Gastrocnemius medialis (tissue), 4 donors: ENCODE results near the gene LRRC4C. TPM values are rescaled to one million over a fixed set of nuclear protein-coding genes. Genes with fewer than 3 reads are reported as not detected.

Experiments used
- ATAC-seq, 2 donors: fragments of 150-250 bp; one replicate each; pipeline ENCODE4 v1.9.1; 2016
- DNase-seq, 2 donors: peaks; one replicate each; pipeline ENCODE4 v3.0.0-alpha.2; 2019
- H3K27ac ChIP-seq, 4 donors: fragments of 200-600 bp; sonication (generic); 1 replicate in 1 of 4; 2 replicates in 3 of 4; pipeline ENCODE4 v1.5.1; 2016 to 2018; ENCODE audit warnings: mild to moderate bottlenecking in 2 of 4, moderate library complexity in 1 of 4
- H3K27me3 ChIP-seq, 3 donors: fragments of 200-600 bp; sonication (generic) in 2 of 3; 1 replicate in 1 of 3; 2 replicates in 2 of 3; pipeline versions ENCODE4 v1.5.1 to v1.6.0; 2016 to 2019; ENCODE audit warnings: mild to moderate bottlenecking in 1 of 3, moderate library complexity in 1 of 3
- H3K36me3 ChIP-seq, 2 donors: fragments of 200-600 bp; sonication (generic) in 1 of 2; one replicate each; pipeline ENCODE4 v1.5.1; 2017 to 2018
- H3K4me1 ChIP-seq, 2 donors: fragments of 200-600 bp; sonication (generic) in 1 of 2; one replicate each; pipeline ENCODE4 v1.5.1; 2016 to 2017; ENCODE audit warnings: mild to moderate bottlenecking in 2 of 2
- H3K4me3 ChIP-seq, 4 donors: fragments of 200-600 bp; sonication (generic) in 3 of 4; 1 replicate in 1 of 4; 2 replicates in 3 of 4; pipeline ENCODE4 v1.5.1; 2016 to 2019; ENCODE audit warnings: mild to moderate bottlenecking in 2 of 4
- H3K9me3 ChIP-seq, 3 donors: fragments of 200-600 bp; sonication (generic) in 2 of 3; 1 replicate in 1 of 3; 2 replicates in 2 of 3; pipeline ENCODE4 v1.5.1; 2016 to 2019
- POLR2A ChIP-seq, 2 donors: fragments of 450-650 bp; IDR thresholded peaks; one replicate each; pipeline ENCODE4 v1.6.1; 2017; ENCODE audit warnings: antibody characterized with exemption in 2 of 2, mild to moderate bottlenecking in 2 of 2, moderate library complexity in 2 of 2
- in situ Hi-C, 4 donors: fragments of 200-750 bp; cut with MboI; loops; one replicate each; pipeline versions ENCODE4 v1.15.0 to v1.8.0; 2017; ENCODE audit warnings: low sequenced_read_pairs in 4 of 4
- intact Hi-C: fragments of 100-400 bp; cut with DNase I; formaldehyde crosslinking; loops from one replicate; pipeline ENCODE4 v1.15.1; 2023; ENCODE audit warnings: low total_unique reads
- total RNA-seq, 4 donors: library from RNA; depleted of rRNA; stranded (reverse); fragments of >200 nt; gene quantifications; one replicate each; pipeline versions ENCODE4 v1.1.0 to v1.2.3, GENCODE V29; 2016
- TF ChIP-seq, protein P1 (sequence below), 5 experiments: fragments of 450-650 bp in 3 of 5; fragments of 200-600 bp in 2 of 5; sonication (generic) in 2 of 5; IDR thresholded peaks in 4 of 5; conservative IDR thresholded peaks in 1 of 5; 1 replicate in 4 of 5; 2 replicates in 1 of 5; pipeline ENCODE4 v1.5.1; 2016 to 2019; ENCODE audit warnings: antibody characterized with exemption in 5 of 5, mild to moderate bottlenecking in 3 of 5, moderate library complexity in 3 of 5

LRRC4C gene
- total RNA-seq, 4 donors from 2014 or later: 0.15 to 0.59 (median 0.24) TPM; not detected in 1

DNA sequence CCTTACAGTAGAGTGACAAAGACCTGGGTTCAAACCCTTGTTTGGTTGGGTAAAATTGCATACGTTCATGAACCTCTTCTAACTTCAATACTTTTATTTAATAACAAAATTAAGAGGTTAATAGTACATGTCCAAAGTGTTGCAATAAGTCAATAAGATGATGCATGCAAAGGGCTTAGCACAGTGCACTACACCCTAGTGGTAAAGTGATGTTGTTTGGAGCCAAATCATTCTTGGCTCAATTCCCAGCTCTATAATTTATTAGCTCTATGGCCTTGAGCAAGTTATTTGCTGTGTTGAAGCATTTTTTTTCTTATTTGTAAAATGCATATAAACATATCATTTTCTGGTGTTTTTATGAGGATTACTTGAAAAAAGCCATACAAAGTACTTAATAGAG is 945.3 kb downstream of the LRRC4C start:
- in situ Hi-C loops (no loop called here), intact Hi-C loops (no loop called here)
- no peak overlapping the region for H3K4me3 ChIP-seq
- H3K27ac ChIP-seq: no peak overlapping the region
- no peaks in the 10 kb centered on the region for H3K4me1 ChIP-seq
- ATAC-seq: no peak
- no peak for TF ChIP-seq POLR2A (IDR thresholded peaks at IDR 0.05)
- TF ChIP-seq, protein P1, sequence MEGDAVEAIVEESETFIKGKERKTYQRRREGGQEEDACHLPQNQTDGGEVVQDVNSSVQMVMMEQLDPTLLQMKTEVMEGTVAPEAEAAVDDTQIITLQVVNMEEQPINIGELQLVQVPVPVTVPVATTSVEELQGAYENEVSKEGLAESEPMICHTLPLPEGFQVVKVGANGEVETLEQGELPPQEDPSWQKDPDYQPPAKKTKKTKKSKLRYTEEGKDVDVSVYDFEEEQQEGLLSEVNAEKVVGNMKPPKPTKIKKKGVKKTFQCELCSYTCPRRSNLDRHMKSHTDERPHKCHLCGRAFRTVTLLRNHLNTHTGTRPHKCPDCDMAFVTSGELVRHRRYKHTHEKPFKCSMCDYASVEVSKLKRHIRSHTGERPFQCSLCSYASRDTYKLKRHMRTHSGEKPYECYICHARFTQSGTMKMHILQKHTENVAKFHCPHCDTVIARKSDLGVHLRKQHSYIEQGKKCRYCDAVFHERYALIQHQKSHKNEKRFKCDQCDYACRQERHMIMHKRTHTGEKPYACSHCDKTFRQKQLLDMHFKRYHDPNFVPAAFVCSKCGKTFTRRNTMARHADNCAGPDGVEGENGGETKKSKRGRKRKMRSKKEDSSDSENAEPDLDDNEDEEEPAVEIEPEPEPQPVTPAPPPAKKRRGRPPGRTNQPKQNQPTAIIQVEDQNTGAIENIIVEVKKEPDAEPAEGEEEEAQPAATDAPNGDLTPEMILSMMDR (IDR thresholded peaks at IDR 0.05 in 4 of 5, conservative IDR thresholded peaks at IDR 0.05 in 1 of 5): no peak
- H3K36me3 ChIP-seq: no peaks in the 10 kb centered on the region
- no peak for DNase-seq
- H3K27me3 ChIP-seq: no peaks in the 10 kb centered on the region
- H3K9me3 ChIP-seq: no peaks in the 10 kb centered on the region

DNA sequence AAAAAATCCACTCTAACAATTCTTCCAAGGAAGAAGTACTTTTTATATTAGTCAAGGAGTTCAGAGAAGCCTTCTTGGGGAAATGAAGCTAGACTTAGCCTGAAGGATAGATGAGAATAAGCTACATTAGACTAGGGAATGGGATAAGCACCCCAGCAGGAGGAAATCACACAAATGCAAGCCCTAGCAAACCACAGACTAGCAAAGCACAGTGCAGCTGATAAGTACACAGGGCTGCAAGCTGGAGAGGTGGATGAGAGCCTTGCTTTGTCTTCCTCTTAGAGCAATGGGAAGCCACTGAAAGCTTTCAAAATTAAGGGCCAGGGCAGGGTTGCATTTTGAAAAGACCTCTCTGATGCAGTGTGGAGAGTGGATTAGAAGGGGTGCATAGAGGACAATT is 946.2 kb downstream of the LRRC4C start:
- Histone ChIP-seq H3K4me3 (no peak overlapping the region), H3K36me3 (no peaks in the 10 kb centered on the region), H3K4me1 (no peaks in the 10 kb centered on the region), H3K9me3 (no peaks in the 10 kb centered on the region), H3K27ac (no peak overlapping the region), H3K27me3 (no peaks in the 10 kb centered on the region)
- TF ChIP-seq, protein P1 (IDR thresholded peaks at IDR 0.05 in 4 of 5, conservative IDR thresholded peaks at IDR 0.05 in 1 of 5): no peak
- TF ChIP-seq POLR2A (IDR thresholded peaks at IDR 0.05): no peak
- intact Hi-C loops (no loop called here), in situ Hi-C loops (no loop called here)
- DNase-seq: no peak
- ATAC-seq: no peak

DNA sequence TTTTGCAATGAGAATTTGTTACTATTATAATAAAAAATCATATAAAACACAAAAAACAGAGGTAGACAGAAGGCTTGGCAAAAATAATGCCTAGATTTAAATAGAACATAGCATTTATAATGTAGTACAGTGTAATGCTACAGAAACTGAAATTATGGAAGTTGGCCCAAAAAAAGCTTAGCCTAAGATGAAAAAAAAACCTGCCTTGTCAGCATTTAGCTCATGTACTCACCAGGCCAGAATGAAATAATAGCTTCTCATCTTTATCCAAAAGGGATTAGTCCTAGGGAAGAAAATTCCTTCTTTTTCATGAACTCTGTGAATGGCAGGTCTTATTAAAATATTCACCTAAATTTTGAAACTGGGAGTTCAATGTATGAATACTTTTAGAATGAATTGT is 951.1 kb downstream of the LRRC4C start:
- no peaks in the 10 kb centered on the region for H3K27me3 ChIP-seq
- ATAC-seq (no peak), DNase-seq (no peak)
- H3K4me3 ChIP-seq: no peak overlapping the region
- no peaks in the 10 kb centered on the region for H3K9me3 ChIP-seq
- TF ChIP-seq, protein P1 (IDR thresholded peaks at IDR 0.05 in 4 of 5, conservative IDR thresholded peaks at IDR 0.05 in 1 of 5): no peak
- no peak for TF ChIP-seq POLR2A (IDR thresholded peaks at IDR 0.05)
- in situ Hi-C loops: no loop called here
- H3K4me1 ChIP-seq: no peaks in the 10 kb centered on the region
- H3K36me3 ChIP-seq: no peaks in the 10 kb centered on the region
- intact Hi-C loops: no loop called here
- no peak overlapping the region for H3K27ac ChIP-seq

DNA sequence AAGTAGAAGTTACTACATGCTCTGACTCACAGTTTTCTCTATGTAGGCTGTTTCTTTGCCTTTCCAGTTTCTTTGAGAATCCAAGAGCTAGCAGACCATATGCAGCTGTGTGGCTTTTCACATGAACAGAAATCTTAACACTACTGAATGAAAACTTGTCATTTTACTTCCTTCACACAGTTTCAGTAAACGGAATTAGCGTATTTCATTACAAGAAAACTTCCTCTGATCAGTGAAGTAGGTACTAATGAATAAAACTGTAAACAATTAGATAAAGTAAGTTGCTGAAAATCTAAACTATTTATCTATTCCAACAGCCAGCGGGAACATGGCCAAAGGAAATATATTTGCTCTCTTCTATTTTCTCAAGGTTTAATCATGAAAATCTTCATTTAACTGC is 953.2 kb downstream of the LRRC4C start:
- no peak overlapping the region for H3K27ac ChIP-seq
- in situ Hi-C loops: no loop called here
- no peaks in the 10 kb centered on the region for H3K4me1 ChIP-seq
- ATAC-seq: no peak
- H3K9me3 ChIP-seq: no peaks in the 10 kb centered on the region
- H3K27me3 ChIP-seq: no peaks in the 10 kb centered on the region
- no peak for DNase-seq
- intact Hi-C loops: no loop called here
- TF ChIP-seq POLR2A (IDR thresholded peaks at IDR 0.05): no peak
- TF ChIP-seq, protein P1 (IDR thresholded peaks at IDR 0.05 in 4 of 5, conservative IDR thresholded peaks at IDR 0.05 in 1 of 5): no peak
- H3K4me3 ChIP-seq: no peak overlapping the region
- no peaks in the 10 kb centered on the region for H3K36me3 ChIP-seq

DNA sequence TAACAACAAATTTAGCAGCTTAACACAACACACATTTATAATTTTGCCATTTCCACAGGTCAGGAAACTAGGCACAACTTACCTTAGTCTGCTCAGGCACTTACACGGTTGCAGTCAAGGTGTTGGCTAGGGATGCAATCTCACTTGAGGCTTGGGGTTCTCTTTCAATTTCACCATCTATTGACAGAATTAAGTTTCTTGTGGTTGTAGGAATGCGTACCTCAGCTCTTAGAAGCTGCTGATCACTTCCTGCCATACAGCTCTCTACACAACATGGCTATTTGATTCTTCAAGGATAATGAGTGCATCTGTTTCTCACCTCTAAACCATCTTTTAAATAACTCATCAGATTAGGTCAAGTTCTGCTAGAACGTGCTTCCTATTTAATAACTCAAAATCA is 968.1 kb downstream of the LRRC4C start:
- TF ChIP-seq POLR2A (IDR thresholded peaks at IDR 0.05): no peak
- TF ChIP-seq, protein P1 (IDR thresholded peaks at IDR 0.05 in 4 of 5, conservative IDR thresholded peaks at IDR 0.05 in 1 of 5): no peak
- H3K4me1 ChIP-seq: no peaks in the 10 kb centered on the region
- DNase-seq (no peak), ATAC-seq (no peak)
- intact Hi-C loops: no loop called here
- H3K27me3 ChIP-seq: no peaks in the 10 kb centered on the region
- H3K4me3 ChIP-seq: no peak overlapping the region
- no peaks in the 10 kb centered on the region for H3K36me3 ChIP-seq
- H3K9me3 ChIP-seq: no peaks in the 10 kb centered on the region
- in situ Hi-C loops: no loop called here
- no peak overlapping the region for H3K27ac ChIP-seq
